Suprapubic skin (tissue), 4 donors: ENCODE measurements around the gene SCARB1. TPM values are rescaled to one million over a fixed set of nuclear protein-coding genes. Genes with fewer than 3 reads are reported as not detected.
A peak's percentile ranks its signal among the peaks of the same experiment; 100 is the strongest.
"Not testable (repeated sequence)": the region's sequence is repeated elsewhere in the genome, so short reads cannot be mapped to it uniquely, and the experiment has no call there.

Experiments
- DNase-seq, 2 donors: peaks; one replicate each; pipeline ENCODE4 v3.0.0-alpha.2; 2019; ENCODE audit warnings: low spot score in 2 of 2
- H3K27ac ChIP-seq: fragments of 200-600 bp; sonication (generic); one replicate; pipeline ENCODE4 v1.5.1; 2019
- H3K27me3 ChIP-seq: fragments of 200-600 bp; sonication (generic); one replicate; pipeline ENCODE4 v1.5.1; 2019
- H3K36me3 ChIP-seq: fragments of 200-600 bp; sonication (generic); one replicate; pipeline ENCODE4 v1.5.1; 2019
- H3K4me1 ChIP-seq: fragments of 200-600 bp; sonication (generic); one replicate; pipeline ENCODE4 v1.5.1; 2019
- H3K4me3 ChIP-seq: fragments of 200-600 bp; sonication (generic); one replicate; pipeline ENCODE4 v1.5.1; 2019; ENCODE audit warnings: mild to moderate bottlenecking
- H3K9me3 ChIP-seq: fragments of 200-600 bp; sonication (generic); one replicate; pipeline ENCODE4 v1.5.1; 2019
- CTCF ChIP-seq, 2 donors: fragments of 200-600 bp in 1 of 2; fragments of 450-650 bp in 1 of 2; sonication (generic) in 1 of 2; IDR thresholded peaks; one replicate each; pipeline ENCODE4 v1.5.1; 2016 to 2019; ENCODE audit warnings: antibody characterized with exemption in 2 of 2, mild to moderate bottlenecking in 1 of 2, moderate library complexity in 1 of 2
- EP300 ChIP-seq: sonication (generic); formaldehyde crosslinking; IDR thresholded peaks from one replicate; pipeline ENCODE4 v1.6.1; 2017; ENCODE audit warnings: antibody characterized with exemption
- POLR2A ChIP-seq, 2 donors: fragments of 450-650 bp; IDR thresholded peaks; one replicate each; pipeline ENCODE4 v1.6.1; 2017; ENCODE audit warnings: antibody characterized with exemption in 2 of 2, mild to moderate bottlenecking in 2 of 2, moderate library complexity in 2 of 2
- POLR2AphosphoS5 ChIP-seq, 3 donors: sonication (generic); formaldehyde crosslinking; IDR thresholded peaks; one replicate each; pipeline ENCODE4 v1.6.1; 2017; ENCODE audit warnings: antibody characterized with exemption in 3 of 3
- WGBS: methylation state at CpG from one replicate; pipeline ENCODE4 v1.1.5; 2018; 5-methylcytosine and 5-hydroxymethylcytosine counted together
- total RNA-seq, 4 donors: library from RNA; depleted of rRNA; stranded (reverse); fragments of >200 nt; gene quantifications; one replicate each; pipeline ENCODE4 v1.1.0, GENCODE V29; 2016

The SCARB1 gene
- 10 to 100 TPM; 25.6 to 38.1 (median 29.0) TPM for total RNA-seq

- H3K4me1 ChIP-seq: peaks cover 29% of the 10 kb centered on the region
- H3K36me3 ChIP-seq: no peaks in the 10 kb centered on the region
- peak within 1 kb of the TSS; percentile 58 for H3K27ac ChIP-seq
- H3K27me3 ChIP-seq: no peaks in the 10 kb centered on the region
- peak within 1 kb of the TSS; percentile 85 for H3K4me3 ChIP-seq
- no peaks in the 10 kb centered on the region for H3K9me3 ChIP-seq
- WGBS: under 1% methylated on average over 18 of the region's 89 CpGs
- DNase-seq: peak; percentile 84 to 89
- TF ChIP-seq POLR2A (IDR thresholded peaks at IDR 0.05) (peak in 1 of 2 donors; percentile 31), POLR2AphosphoS5 (IDR thresholded peaks at IDR 0.05) (no peak)
These were observed at the start of gene SCARB1 for GRCh38 chr12:124863416-124864325. Gene SCARB1, minus strand, starts transcription at chr12:124863864. Its CDS starts 144 bp downstream, at chr12:124863720.

GRCh38 chr12:124912529-124913287 lies 49.0 kb upstream of the SCARB1 start:
- not testable (repeated sequence) for DNase-seq, H3K27me3 ChIP-seq, H3K27ac ChIP-seq, H3K9me3 ChIP-seq
- Histone ChIP-seq H3K4me3 (peak overlapping the region; percentile 88), H3K36me3 (peaks cover 23% of the 10 kb centered on the region), H3K4me1 (peaks cover 53% of the 10 kb centered on the region)
- 37% methylated on average over 11 of the region's 21 CpGs for WGBS

- not testable (repeated sequence) for H3K9me3 ChIP-seq, H3K27ac ChIP-seq, DNase-seq, H3K27me3 ChIP-seq
- H3K4me1 ChIP-seq: peaks cover 50% of the 10 kb centered on the region
- peaks cover 23% of the 10 kb centered on the region for H3K36me3 ChIP-seq
- WGBS: 54% methylated on average over 6 of the region's 6 CpGs
- peak overlapping the region; percentile 39 for H3K4me3 ChIP-seq
These were observed 47.9 kb upstream of the SCARB1 start for GRCh38 chr12:124911521-124911920.

- TF ChIP-seq POLR2A (IDR thresholded peaks at IDR 0.05) (peak in 1 of 2 donors; percentile 12), CTCF (IDR thresholded peaks at IDR 0.05) (no peak), POLR2AphosphoS5 (IDR thresholded peaks at IDR 0.05) (peak in 1 of 3 donors; percentile 71)
- H3K4me3 ChIP-seq: peak overlapping the region; percentile 39
- WGBS: 52% methylated on average over 9 of the region's 9 CpGs
- peaks cover 23% of the 10 kb centered on the region for H3K36me3 ChIP-seq
- H3K4me1 ChIP-seq: peaks cover 48% of the 10 kb centered on the region
- no peaks in the 10 kb centered on the region for H3K9me3 ChIP-seq
- no peak for DNase-seq
- no peaks in the 10 kb centered on the region for H3K27me3 ChIP-seq
- H3K27ac ChIP-seq: peak overlapping the region; percentile 29
These were observed 47.2 kb upstream of the SCARB1 start for GRCh38 chr12:124910561-124911478.

GRCh38 chr12:124909831-124910560 lies 46.3 kb upstream of the SCARB1 start:
- peak overlapping the region; percentile 18 for H3K4me3 ChIP-seq
- DNase-seq: no peak
- H3K9me3 ChIP-seq: no peaks in the 10 kb centered on the region
- H3K36me3 ChIP-seq: peaks cover 23% of the 10 kb centered on the region
- peaks cover 46% of the 10 kb centered on the region for H3K4me1 ChIP-seq
- TF ChIP-seq CTCF (IDR thresholded peaks at IDR 0.05): no peak
- TF ChIP-seq POLR2AphosphoS5 (IDR thresholded peaks at IDR 0.05): no peak
- no peak for TF ChIP-seq EP300
- TF ChIP-seq POLR2A (IDR thresholded peaks at IDR 0.05): no peak
- H3K27me3 ChIP-seq: no peaks in the 10 kb centered on the region
- H3K27ac ChIP-seq: peak overlapping the region; percentile 44
- 63% methylated on average over 8 of the region's 8 CpGs for WGBS
